HL-60 (cell line): ENCODE data around the gene EXOG.

Experiments
- DNase-seq, 2 experiments: peaks; one replicate each; pipeline ENCODE4 v3.0.0-alpha.2; 2010 to 2020; ENCODE audit warnings: low read depth in 1 of 2, low spot score in 1 of 2
- H3K27ac ChIP-seq: fragments of 250-450 bp; sonication (Bioruptor Pico); replicated peaks from 2 replicates; pipeline ENCODE4 v1.5.1; 2020; ENCODE audit warnings: mild to moderate bottlenecking, moderate library complexity
- H3K27me3 ChIP-seq: fragments of 250-450 bp; sonication (Bioruptor Pico); 2 replicates; pipeline ENCODE4 v1.5.1; 2021; ENCODE audit warnings: mild to moderate bottlenecking, moderate library complexity; ENCODE audit not compliant: insufficient read depth, poor library complexity, severe bottlenecking
- H3K4me3 ChIP-seq: replicated peaks from 2 replicates; pipeline ENCODE4 v1.5.1; 2011; ENCODE audit warnings: mild to moderate bottlenecking, control low read depth, low read length; ENCODE audit not compliant: insufficient read depth
- CTCF ChIP-seq: IDR thresholded peaks from one replicate; pipeline ENCODE4 v1.5.1; 2011; ENCODE audit warnings: low read length, control low read depth, inconsistent platforms; ENCODE audit not compliant: insufficient read depth
- GABPA ChIP-seq: IDR thresholded peaks from 2 replicates; pipeline ENCODE4 v1.6.1; 2012; ENCODE audit warnings: low read depth
- POLR2AphosphoS5 ChIP-seq: IDR thresholded peaks from 2 replicates; pipeline ENCODE4 v1.6.1; 2012; ENCODE audit warnings: low read depth
- REST ChIP-seq: IDR thresholded peaks from 2 replicates; pipeline ENCODE4 v1.6.1; 2012; ENCODE audit warnings: low read depth; ENCODE audit not compliant: insufficient replicate concordance
- SPI1 ChIP-seq: IDR thresholded peaks from 2 replicates; pipeline ENCODE4 v1.6.1; 2012; ENCODE audit warnings: low read depth, mild to moderate bottlenecking, borderline replicate concordance

Gene EXOG

GRCh38 chr3:38524141-38524739 lies 28.1 kb downstream of the EXOG start:
- H3K27me3 ChIP-seq: no peaks in the 10 kb centered on the region
- no peak overlapping the region for H3K27ac ChIP-seq
- no peak overlapping the region for H3K4me3 ChIP-seq
- DNase-seq: no peak
- TF ChIP-seq CTCF (no peak), REST (no peak), GABPA (no peak), POLR2AphosphoS5 (no peak), SPI1 (no peak)

- DNase-seq: no peak
- H3K4me3 ChIP-seq: no peak overlapping the region
- TF ChIP-seq CTCF (no peak), GABPA (no peak), SPI1 (no peak), REST (no peak), POLR2AphosphoS5 (no peak)
- H3K27ac ChIP-seq: no peak overlapping the region
- H3K27me3 ChIP-seq: no peaks in the 10 kb centered on the region
Measured at GRCh38 chr3:38526792-38527191, 30.7 kb downstream of the EXOG start.

GRCh38 chr3:38528457-38528856 lies 32.3 kb downstream of the EXOG start:
- TF ChIP-seq GABPA: no peak
- TF ChIP-seq CTCF: peak; percentile 1
- no peak for DNase-seq
- Histone ChIP-seq H3K27ac (no peak overlapping the region), H3K27me3 (no peaks in the 10 kb centered on the region), H3K4me3 (no peak overlapping the region)

GRCh38 chr3:38532529-38532928 lies 36.4 kb downstream of the EXOG start:
- H3K27me3 ChIP-seq: no peaks in the 10 kb centered on the region
- DNase-seq: no peak
- no peak overlapping the region for H3K4me3 ChIP-seq
- TF ChIP-seq SPI1: no peak
- TF ChIP-seq CTCF: no peak
- TF ChIP-seq POLR2AphosphoS5: no peak
- no peak for TF ChIP-seq GABPA
- TF ChIP-seq REST: no peak
- H3K27ac ChIP-seq: no peak overlapping the region
